Lower leg skin (tissue), 4 donors: ENCODE results near the gene CLTCL1. TPM values are rescaled to one million over a fixed set of nuclear protein-coding genes. Genes with fewer than 3 reads are reported as not detected.

Experiments used
- DNase-seq, 2 donors: peaks; one replicate each; pipeline ENCODE4 v3.0.0-alpha.2; 2019; ENCODE audit warnings: low spot score in 2 of 2
- H3K4me3 ChIP-seq: fragments of 200-600 bp; sonication (generic); 2 replicates; pipeline ENCODE4 v1.5.1; 2017; ENCODE audit warnings: mild to moderate bottlenecking, low read depth; ENCODE audit not compliant: poor library complexity, severe bottlenecking
- CTCF ChIP-seq, 3 donors: fragments of 450-650 bp; IDR thresholded peaks; one replicate each; pipeline ENCODE4 v1.5.1; 2016; ENCODE audit warnings: antibody characterized with exemption in 3 of 3, mild to moderate bottlenecking in 3 of 3, moderate library complexity in 2 of 3
- POLR2A ChIP-seq, 2 donors: fragments of 450-650 bp; IDR thresholded peaks; one replicate each; pipeline ENCODE4 v1.6.1; 2016 to 2017; ENCODE audit warnings: antibody characterized with exemption in 2 of 2, mild to moderate bottlenecking in 1 of 2, moderate library complexity in 1 of 2
- WGBS, 2 donors: methylation state at CpG; one replicate each; pipeline ENCODE4 v1.1.5; 2018; 5-methylcytosine and 5-hydroxymethylcytosine counted together
- intact Hi-C: fragments of 100-400 bp; cut with DNase I; formaldehyde crosslinking; loops from one replicate; pipeline ENCODE4 v1.15.0; 2023; ENCODE audit warnings: low total_unique reads
- total RNA-seq, 4 donors: library from RNA; depleted of rRNA; stranded (reverse); fragments of >200 nt; gene quantifications; one replicate each; pipeline ENCODE4 v1.1.0, GENCODE V29; 2016

The CLTCL1 gene
- total RNA-seq, 4 donors from 2014 or later, result 4.0 to 9.6 (median 7.6) TPM

DNA sequence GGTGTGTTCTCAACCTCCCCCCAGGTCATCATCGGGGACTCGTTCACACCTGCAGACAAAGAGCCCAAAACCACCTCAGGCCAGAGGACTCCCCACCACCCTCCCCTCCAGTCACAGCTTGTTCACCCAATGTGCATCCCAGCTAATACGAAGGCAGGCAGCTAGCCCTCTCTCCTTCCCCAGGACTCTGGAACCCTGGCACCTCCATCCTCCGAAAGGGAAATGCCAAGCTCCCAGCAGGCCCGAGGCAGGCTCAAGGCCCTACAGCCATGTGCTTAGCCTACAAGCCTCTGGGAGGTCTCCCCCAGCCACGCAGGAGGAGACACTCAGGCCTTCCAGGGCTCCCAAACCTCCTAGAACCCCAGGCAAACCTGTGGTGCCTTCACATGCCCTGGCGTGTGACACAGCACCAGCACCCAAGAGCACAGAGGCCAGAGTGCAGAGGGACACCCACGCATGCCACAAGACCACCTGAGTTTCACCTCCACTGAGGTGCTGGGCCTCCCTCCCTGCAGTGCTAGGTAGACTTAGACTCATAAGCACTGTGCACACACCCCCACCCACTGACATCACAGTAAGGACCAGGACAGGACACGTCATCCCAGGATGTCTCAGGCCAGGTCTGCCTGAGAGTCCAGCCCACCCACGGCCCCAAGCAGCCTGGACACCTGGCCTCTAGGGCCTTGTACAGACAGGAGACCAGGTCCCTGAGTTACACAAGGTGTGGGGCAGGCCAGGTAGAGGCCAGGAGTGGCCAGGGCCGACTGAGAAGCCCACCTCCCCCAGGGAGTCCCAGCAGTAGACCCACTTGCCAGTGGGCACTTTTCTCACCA is 153.9 kb downstream of the CLTCL1 start:
- 89 to 96% methylated on average over 9 to 10 of the region's 11 CpGs for WGBS, 2 donors
- no peak for TF ChIP-seq POLR2A (IDR thresholded peaks at IDR 0.05)
- no peak for TF ChIP-seq CTCF (IDR thresholded peaks at IDR 0.05)
- no peak overlapping the region for H3K4me3 ChIP-seq
- DNase-seq, result no peak
- intact Hi-C loops, result loop anchor here (10.0 kb wide), 1 partner anchor 497 kb away; no protein-coding TSS in a partner anchor

DNA sequence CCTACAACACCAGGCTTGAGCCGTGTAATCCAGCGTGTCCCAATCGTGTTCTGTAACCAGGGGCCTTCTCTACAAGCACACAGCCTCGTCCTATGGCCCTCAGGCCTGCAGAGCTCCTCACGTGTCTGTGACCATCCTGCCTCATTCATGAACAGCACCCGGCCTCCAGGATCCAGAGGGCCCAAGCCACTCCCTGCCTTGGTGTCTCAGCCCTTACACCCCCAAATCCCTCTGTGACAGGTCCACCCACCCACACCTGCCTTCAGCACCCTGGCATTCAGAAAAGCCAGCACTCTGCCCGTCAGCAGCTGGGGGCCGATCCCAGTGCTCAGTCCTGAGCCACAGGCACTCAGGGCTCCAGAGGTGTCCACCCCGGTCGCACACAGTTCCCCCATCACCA is 154.6 kb downstream of the CLTCL1 start:
- DNase-seq, result no peak
- TF ChIP-seq CTCF (IDR thresholded peaks at IDR 0.05) (no peak), POLR2A (IDR thresholded peaks at IDR 0.05) (no peak)
- H3K4me3 ChIP-seq, result no peak overlapping the region
- 87 to 93% methylated on average over 10 of the region's 10 CpGs for WGBS, 2 donors
- intact Hi-C loops, result loop anchor here (10.0 kb wide), 1 partner anchor 498 kb away; no protein-coding TSS in a partner anchor

- intact Hi-C loops, result loop anchor here (10.0 kb wide), 1 partner anchor 500 kb away; no protein-coding TSS in a partner anchor
- no peak for DNase-seq
Measured at GRCh38 chr22:19134874-19135273, 156.6 kb downstream of the CLTCL1 start.

DNA sequence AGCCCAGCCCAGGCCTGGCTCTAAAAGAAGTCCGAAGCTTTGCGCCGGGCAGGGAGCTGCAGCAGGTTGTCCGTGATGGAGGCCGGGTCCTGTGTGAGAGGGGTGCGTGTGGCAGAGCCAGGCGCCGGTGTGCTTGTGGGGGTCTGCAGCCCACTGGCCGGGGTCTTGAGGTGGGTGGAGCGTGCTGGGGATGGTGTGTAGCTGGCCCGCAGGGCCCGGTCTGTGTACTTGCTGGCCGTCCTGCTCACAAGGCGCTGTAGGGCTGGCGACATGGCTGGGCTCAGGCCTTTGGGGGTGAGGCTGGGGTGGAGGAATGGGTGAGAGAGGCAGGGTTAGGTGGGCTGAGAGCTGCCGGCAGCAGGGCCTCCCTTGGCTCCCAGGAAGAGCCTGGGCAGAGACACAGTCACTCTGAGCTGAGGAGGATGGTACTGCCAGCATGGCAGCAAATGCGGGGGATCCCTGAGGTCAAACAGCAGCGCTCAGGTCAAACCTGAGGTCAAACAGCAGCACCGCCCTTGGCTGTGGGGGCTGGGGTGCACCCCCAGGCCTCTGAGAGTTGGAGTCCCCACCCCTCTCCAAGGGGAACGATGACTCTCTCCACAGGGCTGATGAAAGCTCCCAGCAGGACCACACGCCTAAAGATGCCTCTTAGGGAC is 157.2 kb downstream of the CLTCL1 start:
- no peak overlapping the region for H3K4me3 ChIP-seq
- 92 to 95% methylated on average over 15 to 21 of the region's 21 CpGs for WGBS, 2 donors
- DNase-seq, result no peak
- TF ChIP-seq CTCF (IDR thresholded peaks at IDR 0.05) (no peak), POLR2A (IDR thresholded peaks at IDR 0.05) (no peak)
- intact Hi-C loops, result loop anchor here (10.0 kb wide), 1 partner anchor 500 kb away; no protein-coding TSS in a partner anchor

More at GRCh38 chr22:19134874-19135273, 156.6 kb downstream of the CLTCL1 start:
- no peak overlapping the region for H3K4me3 ChIP-seq
- no peak for TF ChIP-seq POLR2A (IDR thresholded peaks at IDR 0.05)
- no peak for TF ChIP-seq CTCF (IDR thresholded peaks at IDR 0.05)
- 90 to 91% methylated on average over 18 of the region's 18 CpGs for WGBS, 2 donors

GRCh38 chr22:19133561-19133960 is 158.0 kb downstream of the CLTCL1 start:
- WGBS, 2 donors, result 91 to 93% methylated on average over 13 of the region's 13 CpGs
- DNase-seq, result no peak
- intact Hi-C loops, result loop anchor here (10.0 kb wide), 1 partner anchor 501 kb away; no protein-coding TSS in a partner anchor
- H3K4me3 ChIP-seq, result no peak overlapping the region
- TF ChIP-seq CTCF (IDR thresholded peaks at IDR 0.05) (no peak), POLR2A (IDR thresholded peaks at IDR 0.05) (no peak)
